GM21360 (cell line): ENCODE results near the gene ASMTL.
"Not testable (repeated sequence)": the region's sequence is repeated elsewhere in the genome, so short reads cannot be mapped to it uniquely, and the experiment has no call there.

Experiments used
- ATAC-seq: cut with Tn5 transposase; IDR thresholded peaks from one replicate; pipeline ENCODE4 v1.9.1; 2021; ENCODE audit warnings: mild to moderate bottlenecking, moderate library complexity; ENCODE audit not compliant: unreplicated experiment

ASMTL gene

GRCh38 chrX:1411326-1411725, 41.4 kb downstream of the ASMTL start:
- ATAC-seq, result no peak

- ATAC-seq, result no peak
Measured at GRCh38 chrX:1407035-1407434, 45.7 kb downstream of the ASMTL start.

GRCh38 chrX:1405769-1406168, 46.9 kb downstream of the ASMTL start:
- not testable (repeated sequence) for ATAC-seq

- ATAC-seq, result not testable (repeated sequence)
Measured at GRCh38 chrX:1403867-1404266, 48.8 kb downstream of the ASMTL start.

- ATAC-seq, result no peak
Measured at GRCh38 chrX:1403228-1403627, 49.5 kb downstream of the ASMTL start.

- no peak for ATAC-seq
Measured at GRCh38 chrX:1401611-1402430, 50.9 kb downstream of the ASMTL start.

- ATAC-seq, result no peak
Measured at GRCh38 chrX:1400742-1401471, 51.8 kb downstream of the ASMTL start.

- no peak for ATAC-seq
Measured at GRCh38 chrX:1400049-1400448, 52.7 kb downstream of the ASMTL start.

GRCh38 chrX:1398431-1399340, 54.0 kb downstream of the ASMTL start:
- no peak for ATAC-seq

- ATAC-seq, result no peak
Measured at GRCh38 chrX:1397441-1398270, 55.1 kb downstream of the ASMTL start.

- ATAC-seq, result no peak
Measured at GRCh38 chrX:1397001-1397400, 55.7 kb downstream of the ASMTL start.

GRCh38 chrX:1395646-1396216, 57.0 kb downstream of the ASMTL start:
- ATAC-seq, result no peak

- no peak for ATAC-seq
Measured at GRCh38 chrX:1394731-1395501, 57.8 kb downstream of the ASMTL start.

- no peak for ATAC-seq
Measured at GRCh38 chrX:1393871-1394615, 58.7 kb downstream of the ASMTL start.

- peak; percentile 22 for ATAC-seq
Measured at GRCh38 chrX:1392376-1393068, 60.2 kb downstream of the ASMTL start.

GRCh38 chrX:1391707-1392375, 60.9 kb downstream of the ASMTL start, which contains the start of gene SLC25A6:
TSS of gene SLC25A6 (minus strand) at chrX:1392113. CDS start at chrX:1392009, 104 bp downstream.
- peak; percentile 95 for ATAC-seq

- ATAC-seq, result no peak
Measured at GRCh38 chrX:1391370-1391706, 61.4 kb downstream of the ASMTL start.
